GM21619 (cell line): ENCODE data around the gene U2AF1.
"Not testable (repeated sequence)": the region's sequence is repeated elsewhere in the genome, so short reads cannot be mapped to it uniquely, and the experiment has no call there.

Experiments
- ATAC-seq: cut with Tn5 transposase; IDR thresholded peaks from one replicate; pipeline ENCODE4 v1.9.1; 2021; ENCODE audit not compliant: unreplicated experiment

The U2AF1 gene

GRCh38 chr21:43082587-43083300 lies 24.6 kb downstream of the U2AF1 start:
- not testable (repeated sequence) for ATAC-seq

GRCh38 chr21:43076643-43077042 lies 30.7 kb downstream of the U2AF1 start:
- not testable (repeated sequence) for ATAC-seq

GRCh38 chr21:43076023-43076637 lies 31.2 kb downstream of the U2AF1 start:
- not testable (repeated sequence) for ATAC-seq

- not testable (repeated sequence) for ATAC-seq
These were observed 32.0 kb downstream of the U2AF1 start, which contains the start of gene CBS for GRCh38 chr21:43075170-43076022. Gene CBS, minus strand, starts transcription at chr21:43075835. Its CDS starts 3,642 bp downstream, at chr21:43072193.

GRCh38 chr21:43074401-43075169 lies 32.8 kb downstream of the U2AF1 start:
- ATAC-seq: not testable (repeated sequence)

- not testable (repeated sequence) for ATAC-seq
These were observed 34.6 kb downstream of the U2AF1 start for GRCh38 chr21:43072742-43073141.

GRCh38 chr21:43069682-43070081 lies 37.7 kb downstream of the U2AF1 start:
- ATAC-seq: not testable (repeated sequence)

- not testable (repeated sequence) for ATAC-seq
These were observed 39.3 kb downstream of the U2AF1 start for GRCh38 chr21:43068065-43068464.

- ATAC-seq: not testable (repeated sequence)
These were observed 40.7 kb downstream of the U2AF1 start for GRCh38 chr21:43066690-43067089.

GRCh38 chr21:43065991-43066390 lies 41.4 kb downstream of the U2AF1 start:
- ATAC-seq: not testable (repeated sequence)

GRCh38 chr21:43064265-43064917 lies 43.0 kb downstream of the U2AF1 start:
- ATAC-seq: not testable (repeated sequence)

GRCh38 chr21:43062955-43063664 lies 44.3 kb downstream of the U2AF1 start:
- not testable (repeated sequence) for ATAC-seq

GRCh38 chr21:43053112-43053511 lies 54.3 kb downstream of the U2AF1 start:
- ATAC-seq: not testable (repeated sequence)

- ATAC-seq: not testable (repeated sequence)
These were observed 61.2 kb downstream of the U2AF1 start for GRCh38 chr21:43045876-43046821.

- not testable (repeated sequence) for ATAC-seq
These were observed 62.0 kb downstream of the U2AF1 start for GRCh38 chr21:43045165-43045875.

- not testable (repeated sequence) for ATAC-seq
These were observed 62.8 kb downstream of the U2AF1 start for GRCh38 chr21:43044547-43044946.

- not testable (repeated sequence) for ATAC-seq
These were observed 64.1 kb downstream of the U2AF1 start for GRCh38 chr21:43043291-43043690.
